Peyer's patch (tissue), 4 donors: ENCODE data around the gene DOCK11.
"Not testable (repeated sequence)": the region's sequence is repeated elsewhere in the genome, so short reads cannot be mapped to it uniquely, and the experiment has no call there.

Experiments used
- POLR2A ChIP-seq, 2 donors: fragments of 450-650 bp; IDR thresholded peaks; one replicate each; pipeline ENCODE4 v1.5.1; 2017; ENCODE audit warnings: antibody characterized with exemption in 2 of 2, mild to moderate bottlenecking in 2 of 2, moderate library complexity in 2 of 2
- TF ChIP-seq, protein P1 (sequence below), 6 experiments: fragments of 450-650 bp in 4 of 6; fragments of 200-600 bp in 2 of 6; sonication (generic) in 1 of 6; IDR thresholded peaks; one replicate each; pipeline ENCODE4 v1.5.1; 2017 to 2019; ENCODE audit warnings: antibody characterized with exemption in 6 of 6, mild to moderate bottlenecking in 3 of 6, moderate library complexity in 1 of 6

- TF ChIP-seq, protein P1, sequence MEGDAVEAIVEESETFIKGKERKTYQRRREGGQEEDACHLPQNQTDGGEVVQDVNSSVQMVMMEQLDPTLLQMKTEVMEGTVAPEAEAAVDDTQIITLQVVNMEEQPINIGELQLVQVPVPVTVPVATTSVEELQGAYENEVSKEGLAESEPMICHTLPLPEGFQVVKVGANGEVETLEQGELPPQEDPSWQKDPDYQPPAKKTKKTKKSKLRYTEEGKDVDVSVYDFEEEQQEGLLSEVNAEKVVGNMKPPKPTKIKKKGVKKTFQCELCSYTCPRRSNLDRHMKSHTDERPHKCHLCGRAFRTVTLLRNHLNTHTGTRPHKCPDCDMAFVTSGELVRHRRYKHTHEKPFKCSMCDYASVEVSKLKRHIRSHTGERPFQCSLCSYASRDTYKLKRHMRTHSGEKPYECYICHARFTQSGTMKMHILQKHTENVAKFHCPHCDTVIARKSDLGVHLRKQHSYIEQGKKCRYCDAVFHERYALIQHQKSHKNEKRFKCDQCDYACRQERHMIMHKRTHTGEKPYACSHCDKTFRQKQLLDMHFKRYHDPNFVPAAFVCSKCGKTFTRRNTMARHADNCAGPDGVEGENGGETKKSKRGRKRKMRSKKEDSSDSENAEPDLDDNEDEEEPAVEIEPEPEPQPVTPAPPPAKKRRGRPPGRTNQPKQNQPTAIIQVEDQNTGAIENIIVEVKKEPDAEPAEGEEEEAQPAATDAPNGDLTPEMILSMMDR (IDR thresholded peaks at IDR 0.05): not testable (repeated sequence)
- not testable (repeated sequence) for TF ChIP-seq POLR2A (IDR thresholded peaks at IDR 0.05)
Observed at GRCh38 chrX:118715917-118716316, 220.3 kb downstream of the DOCK11 start.
